Right ventricle myocardium superior (tissue), 1 donor: ENCODE data around the gene LYZL2. TPM values are rescaled to one million over a fixed set of nuclear protein-coding genes. Genes with fewer than 3 reads are reported as not detected.
"Not testable (repeated sequence)": the region's sequence is repeated elsewhere in the genome, so short reads cannot be mapped to it uniquely, and the experiment has no call there.

Source experiments
- ATAC-seq: fragments of 200-7000 bp; cut with Tn5 transposase; one replicate; pipeline ENCODE4 v1.9.1; 2020; ENCODE audit warnings: mild to moderate bottlenecking; ENCODE audit not compliant: poor library complexity
- DNase-seq: peaks from one replicate; pipeline ENCODE4 v3.0.0-alpha.2; 2020
- intact Hi-C: fragments of 100-400 bp; cut with DNase I; formaldehyde crosslinking; loops from one replicate; pipeline ENCODE4 v1.11.2; 2022
- long read RNA-seq: library from polyadenylated mRNA; unstranded; transcript quantifications from one replicate; pipeline ENCODE4 v2.0.0, GENCODE V29; 2021
- total RNA-seq: library from RNA; stranded (reverse); fragmentation: NEBNext Ultra II Directional; extraction: Animal tissue kit (Norgen Biotek cat#: 25700); gene quantifications from one replicate; pipeline ENCODE4 v1.2.1, GENCODE V29; 2021
- donor health status: DM: no; HTN: yes; CAD: no; lungs with severe emphysema.

LYZL2 gene
- total RNA-seq: not detected
- long read RNA-seq: 0 reads

- intact Hi-C loops: no loop called here
- ATAC-seq (no peak), DNase-seq (no peak)
Observed at GRCh38 chr10:30629653-30630052, at the start of gene LYZL2. LYZL2 (minus strand) TSS chr10:30629753; CDS start chr10:30626915, 2,838 bp downstream.

GRCh38 chr10:30677616-30678015 is 48.1 kb upstream of the LYZL2 start:
- intact Hi-C loops, DNase-seq, ATAC-seq: not testable (repeated sequence)

GRCh38 chr10:30677146-30677545 is 47.6 kb upstream of the LYZL2 start:
- intact Hi-C loops, DNase-seq, ATAC-seq: not testable (repeated sequence)

- no peak for DNase-seq
- no peak for ATAC-seq
- intact Hi-C loops: no loop called here
Observed at GRCh38 chr10:30675791-30676718, 46.5 kb upstream of the LYZL2 start.

- ATAC-seq (no peak), DNase-seq (no peak)
- intact Hi-C loops: no loop called here
Observed at GRCh38 chr10:30674796-30675195, 45.2 kb upstream of the LYZL2 start.

GRCh38 chr10:30673262-30673661 is 43.7 kb upstream of the LYZL2 start:
- DNase-seq, intact Hi-C loops: not testable (repeated sequence)
- peak; percentile 62 for ATAC-seq

- ATAC-seq, DNase-seq, intact Hi-C loops: not testable (repeated sequence)
Observed at GRCh38 chr10:30672338-30672737, 42.8 kb upstream of the LYZL2 start.

- DNase-seq: no peak
- peak; percentile 52 for ATAC-seq
Observed at GRCh38 chr10:30671026-30671616, 41.6 kb upstream of the LYZL2 start.

GRCh38 chr10:30667982-30668381 is 38.4 kb upstream of the LYZL2 start:
- ATAC-seq (peak; percentile 92), DNase-seq (peak; percentile 79)
- intact Hi-C loops: not testable (repeated sequence)

More at GRCh38 chr10:30671026-30671616, 41.6 kb upstream of the LYZL2 start:
- intact Hi-C loops: no loop called here

- ATAC-seq, DNase-seq, intact Hi-C loops: not testable (repeated sequence)
Observed at GRCh38 chr10:30663403-30663802, 33.9 kb upstream of the LYZL2 start.

- DNase-seq (no peak), ATAC-seq (no peak)
- intact Hi-C loops: no loop called here
Observed at GRCh38 chr10:30662814-30663213, 33.3 kb upstream of the LYZL2 start.

GRCh38 chr10:30660314-30660713 is 30.8 kb upstream of the LYZL2 start:
- intact Hi-C loops, ATAC-seq, DNase-seq: not testable (repeated sequence)

GRCh38 chr10:30656233-30656632 is 26.7 kb upstream of the LYZL2 start:
- no peak for DNase-seq
- intact Hi-C loops: no loop called here
- ATAC-seq: no peak

- ATAC-seq, DNase-seq, intact Hi-C loops: not testable (repeated sequence)
Observed at GRCh38 chr10:30655001-30655400, 25.4 kb upstream of the LYZL2 start.

- DNase-seq, ATAC-seq, intact Hi-C loops: not testable (repeated sequence)
Observed at GRCh38 chr10:30651470-30652397, 22.2 kb upstream of the LYZL2 start.

GRCh38 chr10:30647089-30647488 is 17.5 kb upstream of the LYZL2 start:
- no peak for ATAC-seq
- intact Hi-C loops: no loop called here
- no peak for DNase-seq

GRCh38 chr10:30645340-30645827 is 15.8 kb upstream of the LYZL2 start:
- DNase-seq: peak; percentile 41

GRCh38 chr10:30644408-30644861 is 14.9 kb upstream of the LYZL2 start:
- intact Hi-C loops, ATAC-seq, DNase-seq: not testable (repeated sequence)

More at GRCh38 chr10:30645340-30645827, 15.8 kb upstream of the LYZL2 start:
- ATAC-seq: peak; percentile 41
- intact Hi-C loops: no loop called here
